ENCODE data around the gene PTPN23. TPM values are rescaled to one million over a fixed set of nuclear protein-coding genes. Genes with fewer than 3 reads are reported as not detected.
A peak's percentile ranks its signal among the peaks of the same experiment; 100 is the strongest.

PTPN23 gene
- total and polyA plus RNA-seq, 10 of the 15 experiments (the other 5 are each of a cell fraction or from before 2014, with no cell fraction given): 0.44 to 28.6 (median 4.4) TPM

DNA sequence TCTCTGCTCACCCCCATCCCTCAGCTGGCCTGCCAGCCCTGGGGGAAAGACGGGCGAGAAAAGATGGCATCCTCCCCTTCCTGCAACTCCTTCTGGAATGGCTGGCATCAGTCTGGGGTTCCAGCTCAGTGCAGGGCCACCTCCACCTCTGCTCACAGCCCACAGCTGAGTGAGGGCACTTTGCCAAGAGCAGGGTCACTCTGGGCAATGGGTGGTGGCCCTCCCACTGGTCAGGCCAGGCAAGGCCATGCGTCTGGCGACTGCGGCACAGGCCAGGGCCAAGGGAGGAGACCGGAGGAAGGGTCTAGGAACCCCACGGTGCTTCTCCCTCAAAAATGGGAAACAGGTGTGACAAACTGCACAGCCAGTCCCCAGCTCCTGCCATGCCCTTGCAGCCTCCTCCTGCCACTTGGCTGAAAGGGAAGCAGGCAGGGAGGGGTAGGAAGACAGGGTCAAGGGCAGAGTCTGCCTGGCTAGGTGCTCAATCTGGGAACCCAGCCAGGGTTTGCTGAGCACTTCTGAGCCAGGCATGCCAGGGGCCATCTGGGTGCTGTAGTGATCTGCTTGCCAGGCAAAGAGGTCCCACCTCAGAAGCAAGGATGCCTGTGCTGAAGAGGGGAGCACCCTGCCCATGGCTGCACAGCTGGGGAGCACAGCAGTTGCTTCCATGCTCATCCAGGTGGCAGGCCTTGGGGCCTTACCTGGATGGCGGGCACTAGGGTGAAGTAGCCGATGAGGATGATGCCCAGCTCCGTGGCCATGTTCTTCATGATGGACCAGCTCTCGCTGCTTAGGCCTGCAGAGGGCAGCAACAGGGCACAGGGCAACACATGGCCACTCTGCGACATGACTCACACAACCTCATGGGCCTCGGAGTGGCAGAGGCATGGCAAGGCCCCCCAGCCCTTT, 41.2 kb downstream of the PTPN23 start (continued):
- TF ChIP-seq, protein P1, sequence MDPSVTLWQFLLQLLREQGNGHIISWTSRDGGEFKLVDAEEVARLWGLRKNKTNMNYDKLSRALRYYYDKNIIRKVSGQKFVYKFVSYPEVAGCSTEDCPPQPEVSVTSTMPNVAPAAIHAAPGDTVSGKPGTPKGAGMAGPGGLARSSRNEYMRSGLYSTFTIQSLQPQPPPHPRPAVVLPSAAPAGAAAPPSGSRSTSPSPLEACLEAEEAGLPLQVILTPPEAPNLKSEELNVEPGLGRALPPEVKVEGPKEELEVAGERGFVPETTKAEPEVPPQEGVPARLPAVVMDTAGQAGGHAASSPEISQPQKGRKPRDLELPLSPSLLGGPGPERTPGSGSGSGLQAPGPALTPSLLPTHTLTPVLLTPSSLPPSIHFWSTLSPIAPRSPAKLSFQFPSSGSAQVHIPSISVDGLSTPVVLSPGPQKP (IDR thresholded peaks at IDR 0.05; ENCODE audit: low read depth, low read length): no peak
- TF ChIP-seq HCFC1 (IDR thresholded peaks at IDR 0.05; ENCODE audit: low read length): 0 out of 2 replicates have a peak, but pooled peaks have one; percentile 9
- no peak for TF ChIP-seq CREB1 (IDR thresholded peaks at IDR 0.05; ENCODE audit: low read depth)
- TF ChIP-seq ZSCAN29 (IDR thresholded peaks at IDR 0.05): no peak

DNA sequence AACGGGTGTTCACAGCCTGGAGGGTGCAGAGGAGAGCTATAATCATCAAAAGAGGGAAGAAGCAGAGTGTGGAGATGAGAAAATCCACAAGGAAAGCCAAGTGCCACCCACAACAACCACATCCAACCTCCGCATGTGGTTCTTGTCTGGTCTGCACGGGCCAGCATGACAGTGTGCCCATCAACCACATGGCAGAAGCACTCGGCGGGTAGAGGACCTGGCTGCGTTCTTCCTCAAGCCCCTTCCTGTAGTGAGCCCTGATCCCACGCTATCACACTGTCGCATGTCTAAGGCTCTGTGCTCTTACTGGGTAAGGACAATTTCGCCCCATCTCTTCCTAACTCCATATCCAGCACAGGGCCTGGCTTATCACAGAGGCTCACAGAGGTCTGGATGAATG, 41.9 kb downstream of the PTPN23 start:
- ChIA-PET SMC1A (ENCODE audit: uncharacterized antibody, unreplicated experiment) (interaction anchor here (1.4 to 2.7 kb wide), 3 partner anchors 40 to 93 kb away, joined by 6 to 21 read pairs (median 7); no protein-coding TSS in a partner anchor), POLR2A (no interaction called here), CTCF (interaction anchor here (1.0 to 5.6 kb wide), 7 partner anchors 13 to 576 kb away, joined by 3 to 118 read pairs (median 21); partner anchors contain the start of genes ELP6 and SCAP), RAD21 (ENCODE audit: unreplicated experiment) (interaction anchor here (4.1 kb wide), 1 partner anchor 53 kb away, joined by 47 read pairs; the partner anchor contains the start of gene SCAP)
- no peak for ATAC-seq
- Histone ChIP-seq H3K27ac (ENCODE audit: control insufficient read depth, insufficient read depth) (no peak overlapping the region), H3K27me3 (replicated peaks in 1 of 2; ENCODE audit: control insufficient read depth in 2 of 2, insufficient read depth in 2 of 2, low read length in 1 of 2) (no peaks in the 10 kb centered on the region), H3K4me1 (ENCODE audit: control insufficient read depth, insufficient read depth, low read length) (peaks cover 3% of the 10 kb centered on the region; the same call in 1 of the 2 replicates), H4K20me1 (ENCODE audit: control insufficient read depth, insufficient read depth) (no peaks in the 10 kb centered on the region), H3K9ac (ENCODE audit: control insufficient read depth, insufficient read depth, low read length) (no peak overlapping the region), H3K4me2 (ENCODE audit: control insufficient read depth, insufficient read depth) (no peak overlapping the region), H3K36me3 (ENCODE audit: control insufficient read depth in 2 of 2, insufficient read depth in 2 of 2, low read length in 1 of 2) (peaks cover 17 to 42% of the 10 kb centered on the region in 2 experiments), H3K79me2 (ENCODE audit: control insufficient read depth, insufficient read depth, low read length) (no peaks in the 10 kb centered on the region; the same call in 1 of the 2 replicates), H3K4me3 (no peak overlapping the region), H3K9me3 (replicated peaks; ENCODE audit: control insufficient read depth, insufficient read depth, low read length) (no peaks in the 10 kb centered on the region), H2AFZ (ENCODE audit: control insufficient read depth, low read depth, low read length) (no peak overlapping the region)
- 98% methylated on average over 9 of the region's 9 CpGs for WGBS (ENCODE audit: insufficient coverage, insufficient replicate concordance, low lambda C conversion rate, missing lambda C conversion rate)
- no peak for DNase-seq (ENCODE audit: low read depth, low spot score)
- intact Hi-C loops (cut with micrococcal nuclease; ENCODE audit: unreplicated experiment) (loop anchor here (5.0 kb wide), 1 partner anchor 365 kb away; no protein-coding TSS in a partner anchor), in situ Hi-C loops (cut with MboI) (loop anchor here (5.0 kb wide), 3 partner anchors 55 to 365 kb away; partner anchors contain the start of genes ELP6 and SCAP)
- BruUV-seq (replicated peaks): no TSS peak
- no peak for FAIRE-seq
- TF ChIP-seq ZNF207 (IDR thresholded peaks at IDR 0.05; ENCODE audit: borderline replicate concordance) (no peak), ZBED1 (IDR thresholded peaks at IDR 0.05; ENCODE audit: borderline replicate concordance) (no peak), CHD2 (IDR thresholded peaks at IDR 0.05; ENCODE audit: borderline replicate concordance, low read depth, low read length) (no peak), NFYB (IDR thresholded peaks at IDR 0.05; ENCODE audit: insufficient read depth, low read depth, low read length) (no peak), CBX3 (IDR thresholded peaks at IDR 0.05; ENCODE audit: borderline replicate concordance, low read depth) (no peak), PAX8 (IDR thresholded peaks at IDR 0.05) (no peak), RUNX3 (IDR thresholded peaks at IDR 0.05; ENCODE audit: low read length) (no peak), GABPA (IDR thresholded peaks at IDR 0.05; ENCODE audit: low read depth) (no peak), CEBPB (IDR thresholded peaks at IDR 0.05; ENCODE audit: borderline replicate concordance in 1 of 2, low read depth in 2 of 2, low read length in 2 of 2) (no peak), MEF2B (IDR thresholded peaks at IDR 0.05; ENCODE audit: partially characterized antibody, poor library complexity, severe bottlenecking) (no peak), PML (IDR thresholded peaks at IDR 0.05; ENCODE audit: low read length) (no peak)
- TF ChIP-seq, protein P2, sequence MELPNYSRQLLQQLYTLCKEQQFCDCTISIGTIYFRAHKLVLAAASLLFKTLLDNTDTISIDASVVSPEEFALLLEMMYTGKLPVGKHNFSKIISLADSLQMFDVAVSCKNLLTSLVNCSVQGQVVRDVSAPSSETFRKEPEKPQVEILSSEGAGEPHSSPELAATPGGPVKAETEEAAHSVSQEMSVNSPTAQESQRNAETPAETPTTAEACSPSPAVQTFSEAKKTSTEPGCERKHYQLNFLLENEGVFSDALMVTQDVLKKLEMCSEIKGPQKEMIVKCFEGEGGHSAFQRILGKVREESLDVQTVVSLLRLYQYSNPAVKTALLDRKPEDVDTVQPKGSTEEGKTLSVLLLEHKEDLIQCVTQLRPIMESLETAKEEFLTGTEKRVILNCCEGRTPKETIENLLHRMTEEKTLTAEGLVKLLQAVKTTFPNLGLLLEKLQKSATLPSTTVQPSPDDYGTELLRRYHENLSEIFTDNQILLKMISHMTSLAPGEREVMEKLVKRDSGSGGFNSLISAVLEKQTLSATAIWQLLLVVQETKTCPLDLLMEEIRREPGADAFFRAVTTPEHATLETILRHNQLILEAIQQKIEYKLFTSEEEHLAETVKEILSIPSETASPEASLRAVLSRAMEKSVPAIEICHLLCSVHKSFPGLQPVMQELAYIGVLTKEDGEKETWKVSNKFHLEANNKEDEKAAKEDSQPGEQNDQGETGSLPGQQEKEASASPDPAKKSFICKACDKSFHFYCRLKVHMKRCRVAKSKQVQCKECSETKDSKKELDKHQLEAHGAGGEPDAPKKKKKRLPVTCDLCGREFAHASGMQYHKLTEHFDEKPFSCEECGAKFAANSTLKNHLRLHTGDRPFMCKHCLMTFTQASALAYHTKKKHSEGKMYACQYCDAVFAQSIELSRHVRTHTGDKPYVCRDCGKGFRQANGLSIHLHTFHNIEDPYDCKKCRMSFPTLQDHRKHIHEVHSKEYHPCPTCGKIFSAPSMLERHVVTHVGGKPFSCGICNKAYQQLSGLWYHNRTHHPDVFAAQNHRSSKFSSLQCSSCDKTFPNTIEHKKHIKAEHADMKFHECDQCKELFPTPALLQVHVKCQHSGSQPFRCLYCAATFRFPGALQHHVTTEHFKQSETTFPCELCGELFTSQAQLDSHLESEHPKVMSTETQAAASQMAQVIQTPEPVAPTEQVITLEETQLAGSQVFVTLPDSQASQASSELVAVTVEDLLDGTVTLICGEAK (IDR thresholded peaks at IDR 0.05; ENCODE audit: borderline replicate concordance): no peak
